ENCODE data around the gene TMBIM4. TPM values are rescaled to one million over a fixed set of nuclear protein-coding genes. Genes with fewer than 3 reads are reported as not detected.
"Not testable (repeated sequence)": the region's sequence is repeated elsewhere in the genome, so short reads cannot be mapped to it uniquely, and the experiment has no call there.

The TMBIM4 gene
- total RNA-seq, 2 donors from 2014 or later, result 107 to 139 TPM

GRCh38 chr12:66188584-66189485 lies 19.0 kb upstream of the TMBIM4 start, which contains the start of gene IRAK3:
TSS of gene IRAK3 (plus strand) at chr12:66189214. CDS start at chr12:66189300, 86 bp downstream.
- peaks cover 0 to 19% of the 10 kb centered on the region in 2 donors for H3K4me1 ChIP-seq
- no peaks in the 10 kb centered on the region for H3K9me3 ChIP-seq
- no peaks in the 10 kb centered on the region for H3K27me3 ChIP-seq
- H3K36me3 ChIP-seq, result no peaks in the 10 kb centered on the region
- H3K4me3 ChIP-seq, result peak within 1 kb of the TSS; percentile 50 to 57
- peak; percentile 97 for DNase-seq (ENCODE audit: low spot score)
- TF ChIP-seq, protein P1, sequence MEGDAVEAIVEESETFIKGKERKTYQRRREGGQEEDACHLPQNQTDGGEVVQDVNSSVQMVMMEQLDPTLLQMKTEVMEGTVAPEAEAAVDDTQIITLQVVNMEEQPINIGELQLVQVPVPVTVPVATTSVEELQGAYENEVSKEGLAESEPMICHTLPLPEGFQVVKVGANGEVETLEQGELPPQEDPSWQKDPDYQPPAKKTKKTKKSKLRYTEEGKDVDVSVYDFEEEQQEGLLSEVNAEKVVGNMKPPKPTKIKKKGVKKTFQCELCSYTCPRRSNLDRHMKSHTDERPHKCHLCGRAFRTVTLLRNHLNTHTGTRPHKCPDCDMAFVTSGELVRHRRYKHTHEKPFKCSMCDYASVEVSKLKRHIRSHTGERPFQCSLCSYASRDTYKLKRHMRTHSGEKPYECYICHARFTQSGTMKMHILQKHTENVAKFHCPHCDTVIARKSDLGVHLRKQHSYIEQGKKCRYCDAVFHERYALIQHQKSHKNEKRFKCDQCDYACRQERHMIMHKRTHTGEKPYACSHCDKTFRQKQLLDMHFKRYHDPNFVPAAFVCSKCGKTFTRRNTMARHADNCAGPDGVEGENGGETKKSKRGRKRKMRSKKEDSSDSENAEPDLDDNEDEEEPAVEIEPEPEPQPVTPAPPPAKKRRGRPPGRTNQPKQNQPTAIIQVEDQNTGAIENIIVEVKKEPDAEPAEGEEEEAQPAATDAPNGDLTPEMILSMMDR (IDR thresholded peaks at IDR 0.05), result no peak
- H3K27ac ChIP-seq, result peak within 1 kb of the TSS; percentile 87 to 93

GRCh38 chr12:66187821-66188220 lies 18.0 kb upstream of the TMBIM4 start:
- TF ChIP-seq, protein P1 (IDR thresholded peaks at IDR 0.05), result no peak
- Histone ChIP-seq H3K36me3 (no peaks in the 10 kb centered on the region), H3K27me3 (no peaks in the 10 kb centered on the region), H3K27ac (peak overlapping the region; percentile 20 to 93), H3K9me3 (no peaks in the 10 kb centered on the region), H3K4me3 (no peak overlapping the region), H3K4me1 (peaks cover 0 to 19% of the 10 kb centered on the region in 2 donors)
- DNase-seq (ENCODE audit: low spot score), result no peak

GRCh38 chr12:66187036-66187435 lies 17.2 kb upstream of the TMBIM4 start:
- H3K4me3 ChIP-seq, result no peak overlapping the region
- DNase-seq (ENCODE audit: low spot score), result no peak
- no peaks in the 10 kb centered on the region for H3K9me3 ChIP-seq
- peak overlapping the region; percentile 20 to 30 for H3K27ac ChIP-seq
- TF ChIP-seq, protein P1 (IDR thresholded peaks at IDR 0.05), result no peak
- H3K4me1 ChIP-seq, result peaks cover 0 to 19% of the 10 kb centered on the region in 2 donors
- H3K27me3 ChIP-seq, result no peaks in the 10 kb centered on the region
- H3K36me3 ChIP-seq, result no peaks in the 10 kb centered on the region

GRCh38 chr12:66184822-66185221 lies 15.0 kb upstream of the TMBIM4 start:
- DNase-seq (ENCODE audit: low spot score); H3K27me3 ChIP-seq; H3K27ac ChIP-seq; H3K36me3 ChIP-seq; H3K9me3 ChIP-seq; H3K4me3 ChIP-seq; H3K4me1 ChIP-seq: not testable (repeated sequence)

GRCh38 chr12:66182956-66183355 lies 13.2 kb upstream of the TMBIM4 start:
- TF ChIP-seq, protein P1 (IDR thresholded peaks at IDR 0.05), result no peak
- no peaks in the 10 kb centered on the region for H3K4me1 ChIP-seq
- no peak overlapping the region for H3K27ac ChIP-seq
- H3K36me3 ChIP-seq, result no peaks in the 10 kb centered on the region
- no peaks in the 10 kb centered on the region for H3K9me3 ChIP-seq
- H3K4me3 ChIP-seq, result no peak overlapping the region
- DNase-seq (ENCODE audit: low spot score), result no peak
- H3K27me3 ChIP-seq, result no peaks in the 10 kb centered on the region

GRCh38 chr12:66176105-66176900 lies 6.5 kb upstream of the TMBIM4 start:
- H3K4me1 ChIP-seq, result no peaks in the 10 kb centered on the region
- H3K36me3 ChIP-seq, result no peaks in the 10 kb centered on the region
- H3K27me3 ChIP-seq, result no peaks in the 10 kb centered on the region
- DNase-seq (ENCODE audit: low spot score), result no peak
- TF ChIP-seq, protein P1 (IDR thresholded peaks at IDR 0.05), result no peak
- H3K27ac ChIP-seq, result no peak overlapping the region
- H3K4me3 ChIP-seq, result no peak overlapping the region
- H3K9me3 ChIP-seq, result no peaks in the 10 kb centered on the region

GRCh38 chr12:66174391-66175325 lies 4.9 kb upstream of the TMBIM4 start:
- not testable (repeated sequence) for H3K4me1 ChIP-seq; DNase-seq (ENCODE audit: low spot score); H3K27me3 ChIP-seq; H3K36me3 ChIP-seq; H3K4me3 ChIP-seq; H3K9me3 ChIP-seq; H3K27ac ChIP-seq

Data from right atrium auricular region (tissue), 2 donors.